Upper lobe of right lung (tissue), 1 donor: ENCODE data around the gene EXOSC7. TPM values are rescaled to one million over a fixed set of nuclear protein-coding genes. Genes with fewer than 3 reads are reported as not detected.

Experiments used
- ATAC-seq: fragments of 200-7000 bp; cut with Tn5 transposase; one replicate; pipeline ENCODE4 v1.9.1; 2020; ENCODE audit warnings: mild to moderate bottlenecking, moderate library complexity
- DNase-seq: peaks from one replicate; pipeline ENCODE4 v3.0.0-alpha.2; 2020
- H3K27ac ChIP-seq: fragments of 200-600 bp; one replicate; pipeline ENCODE4 v1.8.0; 2022
- H3K27me3 ChIP-seq: fragments of 200-600 bp; one replicate; pipeline ENCODE4 v1.8.0; 2022; ENCODE audit warnings: mild to moderate bottlenecking
- H3K36me3 ChIP-seq: fragments of 200-600 bp; one replicate; pipeline ENCODE4 v1.8.0; 2022
- H3K4me1 ChIP-seq: fragments of 200-600 bp; one replicate; pipeline ENCODE4 v1.8.0; 2022
- H3K4me3 ChIP-seq: fragments of 200-600 bp; one replicate; pipeline ENCODE4 v1.8.0; 2022; ENCODE audit warnings: mild to moderate bottlenecking
- H3K9me3 ChIP-seq: fragments of 200-600 bp; one replicate; pipeline ENCODE4 v1.8.0; 2022
- intact Hi-C: fragments of 100-400 bp; cut with DNase I; formaldehyde crosslinking; loops from one replicate; pipeline ENCODE4 v1.11.0; 2022
- total RNA-seq: library from RNA; stranded (reverse); fragmentation: NEBNext Ultra II Directional; extraction: Animal tissue kit (Norgen Biotek cat#: 25700); gene quantifications from one replicate; pipeline ENCODE4 v1.2.1, GENCODE V29; 2021
- TF ChIP-seq, protein P1 (sequence below): fragments of 200-600 bp; IDR thresholded peaks from one replicate; pipeline ENCODE4 v1.8.0; 2022; ENCODE audit warnings: antibody characterized with exemption
- donor health status: DM: no; HTN: yes; CAD: no; lungs with severe emphysema.

Gene EXOSC7
- total RNA-seq, 1 donor from 2014 or later = 36.2 TPM

DNA sequence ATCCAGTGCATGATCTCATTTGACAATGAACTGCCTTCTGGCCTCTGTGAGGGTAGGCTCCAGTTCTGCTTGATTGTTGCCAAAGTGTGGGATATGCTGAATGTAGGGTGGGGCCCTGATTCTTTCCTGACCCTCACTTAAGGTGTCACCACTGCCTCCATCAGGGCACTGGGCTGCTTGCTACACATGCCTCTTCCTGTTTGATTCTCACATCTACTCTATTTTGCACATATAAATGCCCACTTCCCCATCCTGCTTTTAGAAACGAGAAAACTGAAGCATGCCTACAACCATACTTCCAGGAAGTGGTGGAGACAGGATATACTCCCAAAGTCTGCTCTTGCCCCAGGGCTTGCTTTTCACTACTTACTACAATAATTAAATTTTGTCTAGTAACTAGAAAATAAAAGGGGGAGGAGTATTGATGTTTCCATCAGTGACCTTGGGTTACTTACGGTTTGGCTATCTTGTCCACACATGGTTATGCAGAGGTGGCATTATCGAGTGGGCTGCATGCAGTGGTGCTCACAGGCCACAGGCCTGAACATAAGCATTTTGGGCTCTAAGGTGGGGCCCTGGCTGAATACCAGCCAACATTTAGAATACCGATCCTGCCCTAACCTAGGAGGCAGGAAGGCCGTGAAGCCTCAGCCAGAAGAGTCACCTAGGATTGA, 6.8 kb upstream of the EXOSC7 start:
- Histone ChIP-seq H3K27me3 (no peaks in the 10 kb centered on the region), H3K27ac (no peak overlapping the region), H3K9me3 (no peaks in the 10 kb centered on the region), H3K4me3 (no peak overlapping the region), H3K4me1 (peaks cover 54% of the 10 kb centered on the region), H3K36me3 (no peaks in the 10 kb centered on the region)
- ATAC-seq (peak; percentile 64), DNase-seq (no peak)
- TF ChIP-seq, protein P1, sequence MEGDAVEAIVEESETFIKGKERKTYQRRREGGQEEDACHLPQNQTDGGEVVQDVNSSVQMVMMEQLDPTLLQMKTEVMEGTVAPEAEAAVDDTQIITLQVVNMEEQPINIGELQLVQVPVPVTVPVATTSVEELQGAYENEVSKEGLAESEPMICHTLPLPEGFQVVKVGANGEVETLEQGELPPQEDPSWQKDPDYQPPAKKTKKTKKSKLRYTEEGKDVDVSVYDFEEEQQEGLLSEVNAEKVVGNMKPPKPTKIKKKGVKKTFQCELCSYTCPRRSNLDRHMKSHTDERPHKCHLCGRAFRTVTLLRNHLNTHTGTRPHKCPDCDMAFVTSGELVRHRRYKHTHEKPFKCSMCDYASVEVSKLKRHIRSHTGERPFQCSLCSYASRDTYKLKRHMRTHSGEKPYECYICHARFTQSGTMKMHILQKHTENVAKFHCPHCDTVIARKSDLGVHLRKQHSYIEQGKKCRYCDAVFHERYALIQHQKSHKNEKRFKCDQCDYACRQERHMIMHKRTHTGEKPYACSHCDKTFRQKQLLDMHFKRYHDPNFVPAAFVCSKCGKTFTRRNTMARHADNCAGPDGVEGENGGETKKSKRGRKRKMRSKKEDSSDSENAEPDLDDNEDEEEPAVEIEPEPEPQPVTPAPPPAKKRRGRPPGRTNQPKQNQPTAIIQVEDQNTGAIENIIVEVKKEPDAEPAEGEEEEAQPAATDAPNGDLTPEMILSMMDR = no peak
- intact Hi-C loops = no loop called here

DNA sequence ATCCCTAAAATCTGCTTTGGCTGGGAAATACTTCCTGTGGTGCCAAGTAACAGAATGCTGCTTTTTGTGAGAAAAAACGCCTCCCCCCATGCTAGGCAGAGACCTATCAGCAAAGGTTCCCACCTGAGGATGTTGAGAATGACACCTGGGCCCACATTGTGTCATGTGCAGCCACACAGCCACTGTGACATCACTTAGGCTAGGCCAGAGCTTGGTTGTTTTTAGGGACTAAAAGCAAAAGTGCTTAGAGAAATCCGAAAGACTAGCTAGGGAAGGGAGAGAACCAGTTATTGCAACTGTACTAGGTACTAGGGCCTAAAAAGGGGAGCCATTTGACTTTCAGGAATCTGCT, 6.2 kb upstream of the EXOSC7 start:
- no peak overlapping the region for H3K4me3 ChIP-seq
- intact Hi-C loops = no loop called here
- H3K27me3 ChIP-seq = no peaks in the 10 kb centered on the region
- DNase-seq (no peak), ATAC-seq (no peak)
- no peaks in the 10 kb centered on the region for H3K36me3 ChIP-seq
- TF ChIP-seq, protein P1 = no peak
- H3K27ac ChIP-seq = no peak overlapping the region
- peaks cover 56% of the 10 kb centered on the region for H3K4me1 ChIP-seq
- H3K9me3 ChIP-seq = no peaks in the 10 kb centered on the region

DNA sequence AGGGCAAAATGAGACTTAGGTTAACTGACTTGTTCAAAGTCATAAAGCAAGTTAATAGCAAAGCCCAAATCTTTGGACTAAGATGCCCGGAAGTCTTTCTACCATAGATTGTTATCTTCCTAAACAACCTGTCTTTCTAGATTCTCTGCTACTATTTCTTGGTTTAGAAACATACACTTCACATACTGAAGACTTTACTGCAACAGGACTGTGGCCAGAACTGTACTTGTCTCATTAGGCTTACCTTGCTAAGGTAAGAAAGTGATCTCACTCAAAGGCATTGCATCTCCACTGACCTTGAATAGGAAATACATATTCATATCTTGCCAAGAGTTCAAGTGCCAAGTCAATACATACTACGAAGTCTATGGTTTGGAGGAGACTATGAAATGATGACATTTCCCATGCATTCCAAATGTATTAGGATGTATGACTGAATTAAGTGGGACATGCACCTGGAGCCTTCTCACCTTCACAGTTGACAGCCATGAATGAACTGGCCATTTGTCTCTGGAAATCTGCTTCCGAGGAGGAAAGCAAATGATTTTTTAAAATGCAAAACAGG, 5.0 kb upstream of the EXOSC7 start:
- TF ChIP-seq, protein P1 = no peak
- intact Hi-C loops = no loop called here
- no peak overlapping the region for H3K4me3 ChIP-seq
- DNase-seq (no peak), ATAC-seq (no peak)
- H3K4me1 ChIP-seq = peaks cover 54% of the 10 kb centered on the region
- H3K36me3 ChIP-seq = no peaks in the 10 kb centered on the region
- H3K9me3 ChIP-seq = no peaks in the 10 kb centered on the region
- no peaks in the 10 kb centered on the region for H3K27me3 ChIP-seq
- no peak overlapping the region for H3K27ac ChIP-seq

DNA sequence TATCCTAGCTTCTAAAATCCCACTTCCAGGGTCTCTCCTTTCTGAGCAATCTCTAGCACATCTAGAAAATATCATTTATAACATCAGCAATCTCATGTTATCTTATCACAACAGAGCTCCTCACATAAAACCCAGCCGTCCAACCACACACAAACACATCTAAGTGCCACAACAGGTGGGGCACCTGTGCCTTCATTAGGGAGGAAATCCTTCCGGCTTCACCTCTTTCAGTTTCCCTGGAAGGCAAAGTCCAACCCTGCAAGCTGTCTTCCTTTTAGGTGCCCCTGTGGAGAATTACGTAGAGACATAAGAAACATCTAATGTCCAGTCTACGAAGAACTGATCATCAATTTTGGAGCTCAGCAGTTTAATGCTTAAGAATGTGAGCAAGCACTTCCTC, 1.6 kb upstream of the EXOSC7 start:
- TF ChIP-seq, protein P1 = no peak
- ATAC-seq = no peak
- Histone ChIP-seq H3K27ac (no peak overlapping the region), H3K9me3 (no peaks in the 10 kb centered on the region), H3K27me3 (no peaks in the 10 kb centered on the region), H3K4me3 (peak overlapping the region; percentile 94), H3K4me1 (peaks cover 52% of the 10 kb centered on the region), H3K36me3 (no peaks in the 10 kb centered on the region)
- intact Hi-C loops = no loop called here
- DNase-seq = no peak

DNA sequence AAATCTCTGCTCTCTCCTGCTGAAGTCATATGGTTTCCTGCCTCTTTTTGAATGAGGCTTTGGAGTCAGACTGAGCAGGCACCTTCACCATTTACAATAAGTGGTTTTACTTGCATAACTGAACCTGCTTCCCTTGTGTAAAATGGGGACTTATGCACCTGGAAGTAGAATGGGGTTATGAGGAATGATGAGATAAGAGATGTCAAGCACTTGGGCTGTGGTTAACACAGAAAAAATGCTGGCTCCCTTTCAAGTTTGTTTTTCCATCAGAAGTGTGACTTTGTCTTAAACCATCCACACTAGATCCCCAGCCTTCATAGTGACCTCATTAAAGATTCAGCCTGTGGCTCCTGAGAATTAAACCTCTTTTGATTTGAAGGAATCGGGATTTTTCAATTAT, 5.2 kb downstream of the EXOSC7 start:
- H3K27me3 ChIP-seq = no peaks in the 10 kb centered on the region
- peaks cover 63% of the 10 kb centered on the region for H3K4me1 ChIP-seq
- H3K4me3 ChIP-seq = no peak overlapping the region
- no peak overlapping the region for H3K27ac ChIP-seq
- H3K36me3 ChIP-seq = no peaks in the 10 kb centered on the region
- no peaks in the 10 kb centered on the region for H3K9me3 ChIP-seq
- intact Hi-C loops = no loop called here
- TF ChIP-seq, protein P1 = no peak
- DNase-seq (no peak), ATAC-seq (peak; percentile 63)
